Measurements from ENCODE around the gene SLC36A1.

Gene SLC36A1

GRCh38 chr5:151517122-151517920 lies 69.9 kb downstream of the SLC36A1 start:
- in situ Hi-C loops (cut with HindIII; ENCODE audit: low pct_ligation_motif_present, low pct_unique_long_range_greater_than_20kb, low sequenced_read_pairs) = no loop called here
- DNase-seq = no peak

GRCh38 chr5:151520294-151520693 lies 72.9 kb downstream of the SLC36A1 start:
- in situ Hi-C loops (cut with HindIII; ENCODE audit: low pct_ligation_motif_present, low pct_unique_long_range_greater_than_20kb, low sequenced_read_pairs) = no loop called here
- DNase-seq = no peak

DNA sequence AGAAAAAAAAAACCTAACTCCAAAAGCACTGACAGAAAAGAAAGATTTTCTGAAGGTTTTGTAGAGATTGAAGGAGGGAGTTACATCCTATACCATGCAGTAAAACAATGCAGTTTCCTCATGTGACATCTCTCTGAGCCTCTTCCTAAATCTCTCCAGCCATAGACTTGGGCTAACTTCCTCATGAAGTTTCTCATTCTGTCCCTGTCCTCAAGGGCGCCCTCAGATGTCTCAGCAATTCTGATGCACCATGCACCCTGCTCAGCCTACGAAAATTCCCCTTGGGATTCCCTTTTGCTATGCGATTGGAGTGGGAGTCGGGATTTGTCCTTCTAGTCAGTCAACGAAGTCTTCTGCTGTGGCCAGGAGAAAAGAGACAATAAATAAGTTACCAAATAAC lies 74.8 kb downstream of the SLC36A1 start:
- in situ Hi-C loops (cut with HindIII; ENCODE audit: low pct_ligation_motif_present, low pct_unique_long_range_greater_than_20kb, low sequenced_read_pairs) = no loop called here

DNA sequence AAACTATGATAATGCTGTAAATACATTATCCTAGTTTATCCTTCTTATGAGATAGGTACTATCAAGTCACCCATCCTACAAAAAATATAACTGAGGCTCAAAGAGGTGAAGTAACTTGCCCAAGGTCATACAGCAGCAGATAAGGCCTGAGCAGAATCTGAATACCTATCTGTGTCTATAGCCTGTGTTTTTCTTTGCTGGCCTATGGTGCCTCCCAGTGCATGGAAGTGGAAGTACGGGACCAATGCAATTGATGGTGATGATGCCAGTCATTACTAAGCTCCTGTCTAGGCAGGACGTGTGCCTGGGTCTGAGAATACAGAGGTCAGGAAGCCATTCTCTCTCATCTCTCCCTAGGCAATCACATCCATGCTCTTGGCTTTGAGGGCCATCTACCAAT lies 75.9 kb downstream of the SLC36A1 start:
- DNase-seq = peak; percentile 45
- in situ Hi-C loops (cut with HindIII; ENCODE audit: low pct_ligation_motif_present, low pct_unique_long_range_greater_than_20kb, low sequenced_read_pairs) = no loop called here

More for the DNA sequence above, 74.8 kb downstream of the SLC36A1 start:
- no peak for DNase-seq

GRCh38 chr5:151528153-151528552 lies 80.8 kb downstream of the SLC36A1 start:
- DNase-seq = no peak
- in situ Hi-C loops (cut with HindIII; ENCODE audit: low pct_ligation_motif_present, low pct_unique_long_range_greater_than_20kb, low sequenced_read_pairs) = no loop called here

GRCh38 chr5:151528996-151529395 lies 81.6 kb downstream of the SLC36A1 start:
- DNase-seq = no peak
- in situ Hi-C loops (cut with HindIII; ENCODE audit: low pct_ligation_motif_present, low pct_unique_long_range_greater_than_20kb, low sequenced_read_pairs) = no loop called here

DNA sequence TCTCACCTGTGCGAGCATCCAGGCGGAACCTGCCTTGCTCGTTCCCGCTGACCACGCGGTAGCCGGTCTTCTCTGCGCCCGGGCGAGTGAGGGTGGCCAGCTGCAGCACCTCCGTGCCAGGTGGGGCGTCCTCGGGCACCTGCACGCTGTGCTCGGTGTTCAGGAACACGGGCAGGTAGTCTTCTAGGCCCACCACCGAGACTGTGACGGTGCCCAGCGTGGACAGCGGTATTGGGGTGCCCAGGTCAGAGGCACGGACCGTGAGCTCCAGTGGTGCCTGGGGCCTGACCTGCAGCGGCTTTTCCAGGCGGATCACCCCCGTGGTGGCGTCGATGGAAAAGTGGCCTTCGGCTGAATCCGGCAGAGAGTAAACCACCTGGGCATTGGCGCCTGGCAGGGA lies 84.2 kb downstream of the SLC36A1 start:
- in situ Hi-C loops (cut with HindIII; ENCODE audit: low pct_ligation_motif_present, low pct_unique_long_range_greater_than_20kb, low sequenced_read_pairs) = no loop called here
- DNase-seq = no peak

DNA sequence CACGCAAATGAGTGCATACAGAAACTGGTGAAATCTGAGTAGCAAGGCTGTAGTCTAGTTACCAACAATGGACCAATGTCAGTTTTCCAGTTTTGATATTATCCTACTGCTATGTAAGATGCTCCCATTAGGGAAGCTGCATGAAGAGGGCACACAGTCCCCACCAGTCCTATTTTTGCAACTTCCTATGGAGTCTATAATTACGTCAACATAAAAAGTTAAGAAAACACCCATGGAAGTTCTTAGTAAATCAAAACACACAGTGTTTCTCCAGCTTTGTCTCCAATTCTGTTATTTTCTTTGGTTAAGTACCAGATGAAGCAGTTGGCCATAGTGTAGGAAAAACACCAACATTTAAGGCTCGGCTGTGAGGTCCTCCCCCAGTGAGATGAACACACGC lies 85.0 kb downstream of the SLC36A1 start:
- in situ Hi-C loops (cut with HindIII; ENCODE audit: low pct_ligation_motif_present, low pct_unique_long_range_greater_than_20kb, low sequenced_read_pairs) = no loop called here

GRCh38 chr5:151534350-151534749 lies 86.9 kb downstream of the SLC36A1 start:
- in situ Hi-C loops (cut with HindIII; ENCODE audit: low pct_ligation_motif_present, low pct_unique_long_range_greater_than_20kb, low sequenced_read_pairs) = no loop called here
- DNase-seq = no peak

More for the DNA sequence above, 85.0 kb downstream of the SLC36A1 start:
- no peak for DNase-seq

DNA sequence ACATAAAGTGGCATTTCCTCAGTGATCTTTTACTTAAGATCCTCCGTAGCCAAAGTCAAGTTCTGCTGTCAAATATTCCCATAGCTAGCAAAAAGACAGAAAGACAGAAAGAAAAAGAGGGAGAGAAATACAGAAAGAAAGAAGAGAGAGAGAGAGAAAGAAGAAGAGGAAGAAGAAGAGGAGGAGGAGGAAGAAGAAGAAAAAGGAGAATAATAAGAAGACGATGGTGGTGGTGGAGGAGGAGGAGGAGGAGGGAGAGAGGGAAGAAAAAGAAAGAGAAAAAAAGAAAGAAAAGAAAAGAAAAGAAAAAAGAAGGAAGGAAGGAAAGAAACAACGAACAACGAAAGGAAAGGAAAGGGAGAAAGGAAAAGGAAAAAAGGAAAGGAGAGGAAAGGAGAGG lies 89.6 kb downstream of the SLC36A1 start:
- DNase-seq = no peak
- in situ Hi-C loops (cut with HindIII; ENCODE audit: low pct_ligation_motif_present, low pct_unique_long_range_greater_than_20kb, low sequenced_read_pairs) = no loop called here

GRCh38 chr5:151541571-151541970 lies 94.2 kb downstream of the SLC36A1 start:
- DNase-seq = no peak
- in situ Hi-C loops (cut with HindIII; ENCODE audit: low pct_ligation_motif_present, low pct_unique_long_range_greater_than_20kb, low sequenced_read_pairs) = no loop called here
